GM18498 (cell line): ENCODE measurements around the gene PCBP2.
"Not testable (repeated sequence)": the region's sequence is repeated elsewhere in the genome, so short reads cannot be mapped to it uniquely, and the experiment has no call there.

Source experiments
- ATAC-seq: cut with Tn5 transposase; IDR thresholded peaks from one replicate; pipeline ENCODE4 v1.9.1; 2021; ENCODE audit warnings: mild to moderate bottlenecking, moderate library complexity; ENCODE audit not compliant: unreplicated experiment

The PCBP2 gene

GRCh38 chr12:53467880-53468279, 16.0 kb downstream of the PCBP2 start:
- no peak for ATAC-seq

GRCh38 chr12:53468282-53468681, 16.4 kb downstream of the PCBP2 start:
- ATAC-seq, result no peak

GRCh38 chr12:53472056-53472582, 20.2 kb downstream of the PCBP2 start:
- ATAC-seq, result no peak

- no peak for ATAC-seq
Measured at GRCh38 chr12:53474077-53474476, 22.2 kb downstream of the PCBP2 start.

GRCh38 chr12:53474819-53475218, 22.9 kb downstream of the PCBP2 start:
- ATAC-seq, result no peak

GRCh38 chr12:53476769-53477209, 24.9 kb downstream of the PCBP2 start:
- ATAC-seq, result no peak

- ATAC-seq, result no peak
Measured at GRCh38 chr12:53478865-53479264, 27.0 kb downstream of the PCBP2 start.

- ATAC-seq, result no peak
Measured at GRCh38 chr12:53479331-53479730, 27.4 kb downstream of the PCBP2 start.

GRCh38 chr12:53480491-53481442, 28.9 kb downstream of the PCBP2 start:
- ATAC-seq, result no peak

GRCh38 chr12:53481458-53481857, 29.6 kb downstream of the PCBP2 start:
- ATAC-seq, result not testable (repeated sequence)

- ATAC-seq, result no peak
Measured at GRCh38 chr12:53481939-53482586, 30.2 kb downstream of the PCBP2 start.

- no peak for ATAC-seq
Measured at GRCh38 chr12:53482626-53483168, 30.8 kb downstream of the PCBP2 start.

GRCh38 chr12:53483225-53483978, 31.5 kb downstream of the PCBP2 start:
- no peak for ATAC-seq

- ATAC-seq, result no peak
Measured at GRCh38 chr12:53483979-53484377, 32.1 kb downstream of the PCBP2 start.

- no peak for ATAC-seq
Measured at GRCh38 chr12:53484686-53485575, 33.0 kb downstream of the PCBP2 start.

- ATAC-seq, result no peak
Measured at GRCh38 chr12:53485955-53486735, 34.2 kb downstream of the PCBP2 start.

- no peak for ATAC-seq
Measured at GRCh38 chr12:53486736-53487487, 35.0 kb downstream of the PCBP2 start.

GRCh38 chr12:53489242-53489864, 37.5 kb downstream of the PCBP2 start:
- no peak for ATAC-seq
